GM19397 (cell line): ENCODE data around the gene TGFBI.
A peak's percentile ranks its signal among the peaks of the same experiment; 100 is the strongest.

Experiments
- ATAC-seq: cut with Tn5 transposase; IDR thresholded peaks from one replicate; pipeline ENCODE4 v1.9.1; 2021; ENCODE audit warnings: mild to moderate bottlenecking, moderate library complexity; ENCODE audit not compliant: unreplicated experiment

Gene TGFBI

GRCh38 chr5:136028782-136029742, at the start of gene TGFBI:
Gene TGFBI (plus strand): TSS chr5:136028988. CDS start chr5:136029056, 68 bp downstream.
- peak; percentile 58 for ATAC-seq

- no peak for ATAC-seq
Observed at GRCh38 chr5:135978993-135979392, 49.8 kb upstream of the TGFBI start.

GRCh38 chr5:135979510-135979909, 49.3 kb upstream of the TGFBI start:
- no peak for ATAC-seq

- no peak for ATAC-seq
Observed at GRCh38 chr5:135980620-135981019, 48.2 kb upstream of the TGFBI start.

- ATAC-seq: no peak
Observed at GRCh38 chr5:135985951-135986350, 42.8 kb upstream of the TGFBI start.

- no peak for ATAC-seq
Observed at GRCh38 chr5:135986401-135986800, 42.4 kb upstream of the TGFBI start.

GRCh38 chr5:135986891-135987401, 41.8 kb upstream of the TGFBI start:
- no peak for ATAC-seq

- no peak for ATAC-seq
Observed at GRCh38 chr5:135988546-135988945, 40.2 kb upstream of the TGFBI start.

- no peak for ATAC-seq
Observed at GRCh38 chr5:135989686-135990085, 39.1 kb upstream of the TGFBI start.

- no peak for ATAC-seq
Observed at GRCh38 chr5:135990528-135991255, 38.1 kb upstream of the TGFBI start.

GRCh38 chr5:135991429-135991828, 37.4 kb upstream of the TGFBI start:
- no peak for ATAC-seq

- no peak for ATAC-seq
Observed at GRCh38 chr5:135993335-135993879, 35.4 kb upstream of the TGFBI start.

- ATAC-seq: no peak
Observed at GRCh38 chr5:135993880-135994636, 34.7 kb upstream of the TGFBI start.

- ATAC-seq: no peak
Observed at GRCh38 chr5:135995976-135996375, 32.8 kb upstream of the TGFBI start.

- no peak for ATAC-seq
Observed at GRCh38 chr5:135996611-135997010, 32.2 kb upstream of the TGFBI start.

- ATAC-seq: no peak
Observed at GRCh38 chr5:135997673-135998335, 31.0 kb upstream of the TGFBI start.

GRCh38 chr5:135998889-135999288, 29.9 kb upstream of the TGFBI start:
- ATAC-seq: no peak

GRCh38 chr5:135999406-136000139, 29.2 kb upstream of the TGFBI start:
- no peak for ATAC-seq

GRCh38 chr5:136000147-136000546, 28.6 kb upstream of the TGFBI start:
- no peak for ATAC-seq
